K562 (cell line): Measurements from ENCODE around the gene ZNF277. TPM values are rescaled to one million over a fixed set of nuclear protein-coding genes. Genes with fewer than 3 reads are reported as not detected.

ENCODE experiments used
- ATAC-seq: fragments of 200-7000 bp; cut with Tn5 transposase; 3 replicates; pipeline ENCODE4 v1.9.1; 2020; ENCODE audit warnings: moderate library complexity
- BruUV-seq: library from RNA; stranded (reverse); fragments of 400-500 nt; replicated peaks from 2 replicates; lab custom pipeline; 2021; lab: Mats Ljungman, UMichigan
- CTCF ChIA-PET: fragments of 300-600 bp; formaldehyde crosslinking; extraction: SDS; loops from one replicate; lab custom pipeline; 2021; ENCODE audit warnings: low intra/inter-chr PET ratio; lab: Yijun Ruan, JAX
- POLR2A ChIA-PET: fragments of 300-600, 350-650 bp; sonication (Branson Sonifier 250); formaldehyde crosslinking; extraction: SDS; loops from one replicate; lab custom pipeline; 2021; ENCODE audit warnings: antibody characterized with exemption, inconsistent platforms; lab: Yijun Ruan, JAX
- DNase-seq, 4 experiments: peaks; one replicate each; pipeline versions ENCODE4 v3.0.0 to v3.0.0-alpha.2; 2011 to 2018; ENCODE audit warnings: low spot score in 3 of 4, mixed read lengths in 3 of 4; ENCODE audit errors: extremely low read depth in 1 of 4
- FAIRE-seq: peaks from 2 replicates; lab custom pipeline; 2011; peaks lifted over from hg19 to GRCh38; lab: Jason Lieb, UNC
- H2AFZ ChIP-seq: 2 replicates; pipeline ENCODE4 v1.6.0; 2011; ENCODE audit warnings: low read depth, low read length, control low read depth, inconsistent platforms
- H3K27ac ChIP-seq: fragments of 200-600 bp; 3 replicates; pipeline ENCODE4 v1.8.0; 2011; ENCODE audit warnings: low read depth, mild to moderate bottlenecking, control low read depth, inconsistent platforms, low read length, moderate library complexity, mixed read lengths; ENCODE audit errors: extremely low read depth
- H3K27me3 ChIP-seq, 2 experiments: fragments of 300-600 bp in 1 of 2; 2 replicates in 1 of 2; 3 replicates in 1 of 2; pipeline versions ENCODE4 v1.6.0 to v1.8.0; 2011; ENCODE audit warnings: inconsistent platforms in 2 of 2, low read length in 2 of 2, mild to moderate bottlenecking in 1 of 2, mixed read lengths in 1 of 2, moderate library complexity in 1 of 2; ENCODE audit not compliant: control insufficient read depth in 2 of 2, insufficient read depth in 2 of 2
- H3K36me3 ChIP-seq: fragments of 300-600 bp; 3 replicates; pipeline ENCODE4 v1.8.0; 2011; ENCODE audit warnings: mild to moderate bottlenecking, low read length, inconsistent platforms; ENCODE audit not compliant: control insufficient read depth, insufficient read depth
- H3K4me1 ChIP-seq, 2 experiments: fragments of 200-600 bp in 1 of 2; replicated peaks in 1 of 2; 2 replicates in 1 of 2; 3 replicates in 1 of 2; pipeline versions ENCODE4 v1.5.1 to v1.8.0; 2011; ENCODE audit warnings: inconsistent platforms in 2 of 2, low read length in 2 of 2, mild to moderate bottlenecking in 1 of 2, mixed read lengths in 1 of 2, moderate library complexity in 1 of 2; ENCODE audit not compliant: control insufficient read depth in 2 of 2, insufficient read depth in 2 of 2
- H3K4me2 ChIP-seq: 2 replicates; pipeline ENCODE4 v1.6.1; 2011; ENCODE audit warnings: low read length, control low read depth, inconsistent platforms, mixed read lengths; ENCODE audit not compliant: insufficient read depth
- H3K4me3 ChIP-seq: fragments of 200-600 bp; sonication (generic), shearing (Covaris generic); 2 replicates; pipeline ENCODE4 v1.5.1; 2016; ENCODE audit warnings: control low read depth, inconsistent platforms
- H3K79me2 ChIP-seq: fragments of 200-600 bp; 3 replicates; pipeline ENCODE4 v1.8.0; 2011; ENCODE audit warnings: low read length, inconsistent platforms; ENCODE audit not compliant: control insufficient read depth, insufficient read depth
- H3K9ac ChIP-seq, 2 experiments: 2 replicates each; pipeline versions ENCODE4 v1.6.0 to v1.6.1; 2011; ENCODE audit warnings: low read depth in 2 of 2, low read length in 2 of 2, control low read depth in 1 of 2, inconsistent platforms in 1 of 2, mild to moderate bottlenecking in 1 of 2, mixed read lengths in 1 of 2; ENCODE audit not compliant: insufficient read depth in 1 of 2
- H3K9me1 ChIP-seq: one replicate; pipeline ENCODE4 v1.6.0; 2011; ENCODE audit warnings: inconsistent platforms, mild to moderate bottlenecking, low read length, moderate library complexity; ENCODE audit not compliant: control insufficient read depth, insufficient read depth
- H3K9me3 ChIP-seq: replicated peaks from 2 replicates; pipeline ENCODE4 v1.5.1; 2011; ENCODE audit warnings: low read depth, low read length, inconsistent platforms; ENCODE audit not compliant: control insufficient read depth, insufficient read depth
- H4K20me1 ChIP-seq: replicated peaks from 2 replicates; pipeline ENCODE4 v1.6.1; 2011; ENCODE audit warnings: low read length, inconsistent platforms, mixed read lengths; ENCODE audit not compliant: control insufficient read depth, insufficient read depth
- HNRNPLL ChIP-seq: fragments of 200-400 bp; formaldehyde crosslinking; IDR thresholded peaks from 2 replicates; pipeline ENCODE4 v1.6.1; 2017; ENCODE audit warnings: low read length, low read depth, mild to moderate bottlenecking; ENCODE audit not compliant: poor library complexity, severe bottlenecking
- WGBS: fragments of 100-300 bp; shearing (Covaris generic); methylation state at CpG from one replicate; pipeline ENCODE4 v1.1.6; 2016; ENCODE audit warnings: low coverage, mixed read lengths; ENCODE audit not compliant: insufficient coverage; ENCODE audit errors: missing lambda C conversion rate; 5-methylcytosine and 5-hydroxymethylcytosine counted together
- in situ Hi-C: fragments of 300-500 bp; cut with MboI; formaldehyde crosslinking; loops from 4 replicates; pipeline ENCODE4 v1.15.0; 2018; ENCODE audit warnings: inconsistent platforms, mixed read lengths
- intact Hi-C: fragments of 100-400 bp; cut with micrococcal nuclease; formaldehyde crosslinking; loops from 2 replicates; pipeline ENCODE4 v1.14.2; 2022
- polyA plus RNA-seq, 8 experiments: library from polyadenylated mRNA; depleted of rRNA in 4 of 8; stranded (reverse) in 5 of 8; unstranded in 3 of 8; fragments of >200 nt; fragmentation: Nextera tagmentation in 2 of 8; fragmentation: Illumina TruSeq in 1 of 8; extraction: Ambion mirVana in 2 of 8; extraction: Trizol in 1 of 8; gene quantifications; 2 replicates each; pipeline versions ENCODE4 v1.2.1 to v1.2.3, GENCODE V29; 2011 to 2014; ENCODE audit warnings: inconsistent platforms in 1 of 8, missing spikeins in 1 of 8
- total RNA-seq, 7 experiments: library from RNA; depleted of rRNA in 6 of 7; stranded (reverse); fragments of >200 nt in 6 of 7; fragmentation: Illumina TruSeq in 2 of 7; extraction: Trizol in 2 of 7; gene quantifications; 2 replicates each; pipeline versions ENCODE4 v1.2.1 to v1.2.3, GENCODE V29; 2011 to 2021; ENCODE audit warnings: low replicate concordance in 1 of 7
- TF ChIP-seq, protein P1 (sequence below): fragments of 250-450 bp; sonication (Bioruptor Pico); IDR thresholded peaks from 2 replicates; pipeline ENCODE4 v1.8.0; 2022; ENCODE audit warnings: inconsistent platforms, mild to moderate bottlenecking, moderate library complexity, borderline replicate concordance
- TF ChIP-seq, protein P2 (sequence below), 3 experiments: IDR thresholded peaks in 2 of 3; conservative IDR thresholded peaks in 1 of 3; 2 replicates each; pipeline ENCODE4 v1.5.1; 2011 to 2012; ENCODE audit warnings: low read length in 3 of 3, mild to moderate bottlenecking in 3 of 3, control low read depth in 2 of 3, improper control_type of control experiment in 1 of 3, inconsistent platforms in 1 of 3, low read depth in 1 of 3, mixed read lengths in 1 of 3, moderate library complexity in 1 of 3; ENCODE audit not compliant: insufficient read depth in 2 of 3

The ZNF277 gene
- total and polyA plus RNA-seq, 9 of the 15 experiments (the other 6 are each of a cell fraction or from before 2014, with no cell fraction given), result 18.8 to 33.5 (median 27.7) TPM

DNA sequence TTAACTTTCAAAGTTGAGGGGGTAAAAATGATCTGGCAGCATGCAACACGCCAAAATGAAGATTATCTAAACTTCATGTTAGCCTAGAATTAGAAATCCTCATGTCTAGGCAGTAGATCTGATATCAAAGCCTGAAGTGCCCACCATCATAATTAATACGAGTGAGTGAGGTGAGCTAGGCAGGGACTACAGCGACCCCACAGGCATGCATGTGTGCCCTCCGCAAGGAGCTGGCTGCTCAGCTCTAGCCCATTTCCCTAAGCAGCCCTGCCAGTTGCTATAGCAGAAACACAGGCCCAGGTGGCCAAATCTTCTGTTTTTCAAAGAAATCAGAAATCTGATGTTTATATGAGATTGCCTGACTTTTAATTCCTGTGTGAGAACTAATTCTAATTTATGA is 150.6 kb downstream of the ZNF277 start:
- FAIRE-seq, result no peak
- DNase-seq, result no peak
- H3K27me3 ChIP-seq, result peaks cover 17 to 25% of the 10 kb centered on the region in 2 experiments; a peak in 4 of 5 replicates
- H3K9me1 ChIP-seq, result no peaks in the 10 kb centered on the region
- BruUV-seq, result no TSS peak
- in situ Hi-C loops, result no loop called here
- no peak overlapping the region for H2AFZ ChIP-seq
- TF ChIP-seq, protein P1, sequence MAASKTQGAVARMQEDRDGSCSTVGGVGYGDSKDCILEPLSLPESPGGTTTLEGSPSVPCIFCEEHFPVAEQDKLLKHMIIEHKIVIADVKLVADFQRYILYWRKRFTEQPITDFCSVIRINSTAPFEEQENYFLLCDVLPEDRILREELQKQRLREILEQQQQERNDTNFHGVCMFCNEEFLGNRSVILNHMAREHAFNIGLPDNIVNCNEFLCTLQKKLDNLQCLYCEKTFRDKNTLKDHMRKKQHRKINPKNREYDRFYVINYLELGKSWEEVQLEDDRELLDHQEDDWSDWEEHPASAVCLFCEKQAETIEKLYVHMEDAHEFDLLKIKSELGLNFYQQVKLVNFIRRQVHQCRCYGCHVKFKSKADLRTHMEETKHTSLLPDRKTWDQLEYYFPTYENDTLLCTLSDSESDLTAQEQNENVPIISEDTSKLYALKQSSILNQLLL, result peak; percentile 7; the same call in 1 of the 2 replicates
- TF ChIP-seq HNRNPLL, result no peak
- TF ChIP-seq, protein P2, sequence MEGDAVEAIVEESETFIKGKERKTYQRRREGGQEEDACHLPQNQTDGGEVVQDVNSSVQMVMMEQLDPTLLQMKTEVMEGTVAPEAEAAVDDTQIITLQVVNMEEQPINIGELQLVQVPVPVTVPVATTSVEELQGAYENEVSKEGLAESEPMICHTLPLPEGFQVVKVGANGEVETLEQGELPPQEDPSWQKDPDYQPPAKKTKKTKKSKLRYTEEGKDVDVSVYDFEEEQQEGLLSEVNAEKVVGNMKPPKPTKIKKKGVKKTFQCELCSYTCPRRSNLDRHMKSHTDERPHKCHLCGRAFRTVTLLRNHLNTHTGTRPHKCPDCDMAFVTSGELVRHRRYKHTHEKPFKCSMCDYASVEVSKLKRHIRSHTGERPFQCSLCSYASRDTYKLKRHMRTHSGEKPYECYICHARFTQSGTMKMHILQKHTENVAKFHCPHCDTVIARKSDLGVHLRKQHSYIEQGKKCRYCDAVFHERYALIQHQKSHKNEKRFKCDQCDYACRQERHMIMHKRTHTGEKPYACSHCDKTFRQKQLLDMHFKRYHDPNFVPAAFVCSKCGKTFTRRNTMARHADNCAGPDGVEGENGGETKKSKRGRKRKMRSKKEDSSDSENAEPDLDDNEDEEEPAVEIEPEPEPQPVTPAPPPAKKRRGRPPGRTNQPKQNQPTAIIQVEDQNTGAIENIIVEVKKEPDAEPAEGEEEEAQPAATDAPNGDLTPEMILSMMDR (IDR thresholded peaks at IDR 0.05 in 2 of 3, conservative IDR thresholded peaks at IDR 0.05 in 1 of 3; ENCODE audit: insufficient read depth in 2 of 3, low read depth in 1 of 3, low read length in 3 of 3), result peak in 1 of 3 experiments; percentile 15; a peak in 1 of 6 replicates
- 0% methylated on average over 4 of the region's 4 CpGs for WGBS
- no peaks in the 10 kb centered on the region for H3K4me1 ChIP-seq
- H3K36me3 ChIP-seq, result no peaks in the 10 kb centered on the region
- no peak overlapping the region for H3K9ac ChIP-seq
- no peak overlapping the region for H3K4me2 ChIP-seq
- intact Hi-C loops, result no loop called here
- ChIA-PET POLR2A (interaction anchor here (0.9 kb wide), 1 partner anchor 9 kb away, joined by 3 read pairs; no protein-coding TSS in a partner anchor), CTCF (interaction anchor here (0.7 kb wide), 1 partner anchor 53 kb away, joined by 3 read pairs; no protein-coding TSS in a partner anchor)
- no peaks in the 10 kb centered on the region for H4K20me1 ChIP-seq
- ATAC-seq, result 0 out of 3 replicates have a peak, but pooled peaks have one; percentile 45
- H3K79me2 ChIP-seq, result no peaks in the 10 kb centered on the region
- H3K9me3 ChIP-seq, result no peaks in the 10 kb centered on the region
- no peak overlapping the region for H3K4me3 ChIP-seq
- H3K27ac ChIP-seq, result no peak overlapping the region
